Measurements from ENCODE around the gene LST1. TPM values are rescaled to one million over a fixed set of nuclear protein-coding genes. Genes with fewer than 3 reads are reported as not detected.

The LST1 gene
- total and polyA plus RNA-seq, 2 of the 8 experiments (the other 6 are each of a cell fraction or from before 2014, with no cell fraction given) = not detected

DNA sequence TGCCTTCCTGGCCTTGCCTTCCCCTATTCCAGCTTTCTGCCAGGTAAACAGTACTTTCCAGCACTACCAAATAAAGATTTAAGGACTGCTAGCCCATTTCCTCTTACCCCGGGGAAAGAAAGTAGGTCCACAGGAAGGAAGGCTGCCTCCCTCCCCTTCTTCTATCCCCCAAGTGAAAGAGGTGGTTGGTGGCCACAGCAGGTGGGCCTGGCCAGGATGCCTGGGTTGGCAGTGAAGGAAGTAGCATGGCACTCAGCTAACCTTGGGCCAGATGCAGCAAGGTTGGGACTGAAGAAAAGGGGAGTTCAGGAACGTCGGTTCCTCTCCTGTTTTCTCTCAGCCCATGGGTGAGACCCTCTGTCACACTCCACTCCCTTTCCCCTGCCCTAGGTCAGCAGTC is 29.8 kb upstream of the LST1 start:
- Histone ChIP-seq H4K8ac (ENCODE audit: extremely low read depth, insufficient read depth, low read length) (no peak overlapping the region), H2BK20ac (ENCODE audit: low read length) (no peak overlapping the region), H3K79me2 (ENCODE audit: control insufficient read depth in 1 of 2, insufficient read depth in 2 of 2, low read length in 2 of 2) (no peaks in the 10 kb centered on the region), H3K4me2 (ENCODE audit: insufficient read depth in 1 of 2, low read depth in 2 of 2, low read length in 2 of 2) (no peak overlapping the region), H2BK120ac (replicated peaks; ENCODE audit: low read depth, low read length) (no peak overlapping the region), H4K91ac (replicated peaks; ENCODE audit: insufficient read length, low read length) (no peak overlapping the region), H3K9me3 (ENCODE audit: insufficient read depth in 2 of 2, low read depth in 1 of 2, low read length in 1 of 2) (no peaks in the 10 kb centered on the region), H2AFZ (ENCODE audit: low read length) (no peak overlapping the region), H3K14ac (ENCODE audit: insufficient read length) (no peak overlapping the region), H3K23me2 (ENCODE audit: low read depth, low read length) (no peaks in the 10 kb centered on the region), H3K4me3 (ENCODE audit: extremely low read depth in 1 of 4, insufficient read depth in 2 of 4, low read depth in 3 of 4, low read length in 4 of 4) (no peak overlapping the region), H2BK15ac (ENCODE audit: low read length) (no peak overlapping the region), H3K36me3 (ENCODE audit: control insufficient read depth in 2 of 4, insufficient read depth in 4 of 4, low read length in 3 of 4) (peaks cover 2 to 15% (median 5%) of the 10 kb centered on the region in 4 experiments; a peak in 5 of 8 replicates), H3K9ac (replicated peaks in 1 of 4; ENCODE audit: extremely low read depth in 1 of 4, low read depth in 3 of 4, low read length in 3 of 4) (no peak overlapping the region), H2BK5ac (ENCODE audit: low read depth, low read length) (no peak overlapping the region), H3K56ac (replicated peaks; ENCODE audit: insufficient read length, low read depth, low read length) (no peak overlapping the region), H2BK12ac (ENCODE audit: low read depth, low read length) (no peak overlapping the region), H3K4ac (replicated peaks; ENCODE audit: insufficient read length, low read depth, low read length) (no peak overlapping the region), H4K5ac (ENCODE audit: insufficient read length, low read depth, low read length) (no peak overlapping the region), H4K20me1 (replicated peaks in 1 of 2; ENCODE audit: control insufficient read depth in 1 of 2, insufficient read depth in 2 of 2, low read length in 2 of 2) (no peaks in the 10 kb centered on the region), H3K27ac (ENCODE audit: low read depth, low read length) (no peak overlapping the region), H3K4me1 (replicated peaks in 1 of 4; ENCODE audit: control insufficient read depth in 3 of 4, insufficient read depth in 4 of 4, low read length in 3 of 4) (no peaks in the 10 kb centered on the region), H3K27me3 (replicated peaks in 1 of 4; ENCODE audit: control insufficient read depth in 3 of 4, extremely low read depth in 1 of 4, insufficient read depth in 3 of 4, low read length in 3 of 4) (no peaks in the 10 kb centered on the region), H3K79me1 (ENCODE audit: low read depth, low read length) (no peaks in the 10 kb centered on the region), H3K23ac (ENCODE audit: insufficient read length) (no peak overlapping the region), H3K18ac (ENCODE audit: extremely low read depth, low read length) (no peak overlapping the region), H2AK5ac (ENCODE audit: low read depth, low read length) (no peak overlapping the region)
- DNase-seq (ENCODE audit: low read depth in 1 of 2, low spot score in 2 of 2) = no peak
- WGBS, 2 experiments (ENCODE audit: extremely low coverage in 1 of 2, insufficient coverage in 1 of 2, insufficient read length in 1 of 2, insufficient replicate concordance in 2 of 2, low coverage in 1 of 2, low lambda C conversion rate in 2 of 2, missing lambda C conversion rate in 1 of 2) = 95% methylated on average over 3 of the region's 3 CpGs; no CpG with 5 or more reads in 1 of the 2 experiments
- ChIA-PET POLR2A (ENCODE audit: partially characterized antibody) (interaction anchor here (1.1 to 10.9 kb wide), 7 partner anchors 9 to 71 kb away, joined by 3 to 110 read pairs (median 5); partner anchors contain the start of genes ATP6V1G2, DDX39B, LTB and NFKBIL1), CTCF (ENCODE audit: partially characterized antibody) (interaction anchor here (0.6 to 24.7 kb wide), 7 partner anchors 10 to 45 kb away, joined by 3 to 613 read pairs (median 6); partner anchors contain the start of genes ATP6V1G2, LST1, LTB and NCR3)
- FAIRE-seq = no peak
- TF ChIP-seq NRF1 (IDR thresholded peaks at IDR 0.05; ENCODE audit: low read depth, low read length) (no peak), KDM5A (IDR thresholded peaks at IDR 0.05; ENCODE audit: low read length) (no peak), FOSL1 (IDR thresholded peaks at IDR 0.05; ENCODE audit: insufficient read depth, low read depth, low read length) (no peak), SP1 (IDR thresholded peaks at IDR 0.05; ENCODE audit: low read depth, low read length) (no peak), JUND (IDR thresholded peaks at IDR 0.05; ENCODE audit: low read length) (no peak), EGR1 (IDR thresholded peaks at IDR 0.05; ENCODE audit: borderline replicate concordance, low read depth, low read length) (no peak), POU5F1 (IDR thresholded peaks at IDR 0.05; ENCODE audit: low read depth, low read length) (no peak), BCL11A (IDR thresholded peaks at IDR 0.05; ENCODE audit: low read depth in 2 of 2, low read length in 2 of 2) (no peak), YY1 (IDR thresholded peaks at IDR 0.05; ENCODE audit: low read depth, low read length) (no peak), SIN3A (conservative IDR thresholded peaks at IDR 0.05 in 1 of 2, IDR thresholded peaks at IDR 0.05 in 1 of 2; ENCODE audit: low read depth in 1 of 2, low read length in 2 of 2) (no peak), TBP (IDR thresholded peaks at IDR 0.05; ENCODE audit: low read depth, low read length) (no peak)
- TF ChIP-seq, protein P1, sequence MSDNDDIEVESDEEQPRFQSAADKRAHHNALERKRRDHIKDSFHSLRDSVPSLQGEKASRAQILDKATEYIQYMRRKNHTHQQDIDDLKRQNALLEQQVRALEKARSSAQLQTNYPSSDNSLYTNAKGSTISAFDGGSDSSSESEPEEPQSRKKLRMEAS (IDR thresholded peaks at IDR 0.05) = no peak
